SK-N-SH treated with all-trans-retinoic acid at 6 μM for 48 hours (cell line): Measurements from ENCODE around the gene SLC6A4.

Experiments used
- ARNTL ChIP-seq: fragments of 450-650 bp; formaldehyde crosslinking; IDR thresholded peaks from 2 replicates; pipeline ENCODE4 v1.5.0; 2020; ENCODE audit warnings: low read depth, mild to moderate bottlenecking, moderate library complexity, borderline replicate concordance
- BACH2 ChIP-seq: fragments of 250-450 bp; sonication (Bioruptor Pico); IDR thresholded peaks from 2 replicates; pipeline ENCODE4 v1.9.0; 2021; ENCODE audit warnings: mild to moderate bottlenecking, borderline replicate concordance
- CREB5 ChIP-seq: fragments of 250-450 bp; sonication (Bioruptor Pico); IDR thresholded peaks from 2 replicates; pipeline ENCODE4 v1.5.1; 2020; ENCODE audit warnings: low read depth, mild to moderate bottlenecking, moderate library complexity
- ESRRG ChIP-seq: fragments of 250-450 bp; sonication (Bioruptor Pico); IDR thresholded peaks from 2 replicates; pipeline ENCODE4 v1.6.1; 2021; ENCODE audit warnings: mild to moderate bottlenecking
- GLIS3 ChIP-seq: fragments of 250-450 bp; sonication (Bioruptor Pico); IDR thresholded peaks from 2 replicates; pipeline ENCODE4 v1.5.0; 2020; ENCODE audit warnings: mild to moderate bottlenecking, moderate library complexity
- PATZ1 ChIP-seq: fragments of 250-450 bp; sonication (Bioruptor Pico); IDR thresholded peaks from 2 replicates; pipeline ENCODE4 v1.8.0; 2020; ENCODE audit warnings: mild to moderate bottlenecking, moderate library complexity, borderline replicate concordance
- RARB ChIP-seq: fragments of 250-450 bp; sonication (Bioruptor Pico); IDR thresholded peaks from 2 replicates; pipeline ENCODE4 v1.8.0; 2021; ENCODE audit warnings: mild to moderate bottlenecking, moderate library complexity
- TCF4 ChIP-seq: fragments of 250-450 bp; sonication (Bioruptor Pico); IDR thresholded peaks from 2 replicates; pipeline ENCODE4 v1.8.0; 2021; ENCODE audit warnings: mild to moderate bottlenecking, moderate library complexity, borderline replicate concordance
- TOX ChIP-seq: fragments of 250-450 bp; sonication (Bioruptor Pico); IDR thresholded peaks from 2 replicates; pipeline ENCODE4 v1.8.0; 2021; ENCODE audit warnings: mild to moderate bottlenecking, moderate library complexity, borderline replicate concordance
- TSHZ2 ChIP-seq: fragments of 250-450 bp; sonication (Bioruptor Pico); IDR thresholded peaks from 2 replicates; pipeline ENCODE4 v1.5.0; 2020; ENCODE audit warnings: mild to moderate bottlenecking, moderate library complexity
- ZFP3 ChIP-seq: fragments of 250-450 bp; sonication (Bioruptor Pico); IDR thresholded peaks from 2 replicates; pipeline ENCODE4 v1.5.0; 2020; ENCODE audit warnings: mild to moderate bottlenecking, moderate library complexity
- ZFP30 ChIP-seq: fragments of 450-650 bp; formaldehyde crosslinking; IDR thresholded peaks from 2 replicates; pipeline ENCODE4 v1.5.0; 2022; ENCODE audit warnings: mild to moderate bottlenecking, moderate library complexity
- TF ChIP-seq, protein P1 (sequence below): fragments of 250-450 bp; sonication (Bioruptor Pico); IDR thresholded peaks from 2 replicates; pipeline ENCODE4 v1.5.1; 2021; ENCODE audit warnings: mild to moderate bottlenecking, moderate library complexity
- TF ChIP-seq, protein P2 (sequence below): fragments of 250-450 bp; sonication (Bioruptor Pico); IDR thresholded peaks from 2 replicates; pipeline ENCODE4 v1.8.0; 2021; ENCODE audit warnings: low read depth, mild to moderate bottlenecking, moderate library complexity, borderline replicate concordance

- no peak for TF ChIP-seq RARB (CRISPR knock-in tag)
- no peak for TF ChIP-seq TSHZ2
- no peak for TF ChIP-seq ZFP3
- TF ChIP-seq TCF4 (CRISPR knock-in tag) = no peak
- TF ChIP-seq TOX (CRISPR knock-in tag) = no peak
- no peak for TF ChIP-seq GLIS3 (CRISPR knock-in tag)
- TF ChIP-seq CREB5 = no peak
- TF ChIP-seq, protein P1, sequence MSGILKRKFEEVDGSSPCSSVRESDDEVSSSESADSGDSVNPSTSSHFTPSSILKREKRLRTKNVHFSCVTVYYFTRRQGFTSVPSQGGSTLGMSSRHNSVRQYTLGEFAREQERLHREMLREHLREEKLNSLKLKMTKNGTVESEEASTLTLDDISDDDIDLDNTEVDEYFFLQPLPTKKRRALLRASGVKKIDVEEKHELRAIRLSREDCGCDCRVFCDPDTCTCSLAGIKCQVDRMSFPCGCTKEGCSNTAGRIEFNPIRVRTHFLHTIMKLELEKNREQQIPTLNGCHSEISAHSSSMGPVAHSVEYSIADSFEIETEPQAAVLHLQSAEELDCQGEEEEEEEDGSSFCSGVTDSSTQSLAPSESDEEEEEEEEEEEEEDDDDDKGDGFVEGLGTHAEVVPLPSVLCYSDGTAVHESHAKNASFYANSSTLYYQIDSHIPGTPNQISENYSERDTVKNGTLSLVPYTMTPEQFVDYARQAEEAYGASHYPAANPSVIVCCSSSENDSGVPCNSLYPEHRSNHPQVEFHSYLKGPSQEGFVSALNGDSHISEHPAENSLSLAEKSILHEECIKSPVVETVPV (CRISPR knock-in tag) = no peak
- no peak for TF ChIP-seq ESRRG (CRISPR knock-in tag)
- TF ChIP-seq PATZ1 (CRISPR knock-in tag) = no peak
- TF ChIP-seq ZFP30 = no peak
- TF ChIP-seq ARNTL (CRISPR knock-in tag) = no peak
- TF ChIP-seq, protein P2, sequence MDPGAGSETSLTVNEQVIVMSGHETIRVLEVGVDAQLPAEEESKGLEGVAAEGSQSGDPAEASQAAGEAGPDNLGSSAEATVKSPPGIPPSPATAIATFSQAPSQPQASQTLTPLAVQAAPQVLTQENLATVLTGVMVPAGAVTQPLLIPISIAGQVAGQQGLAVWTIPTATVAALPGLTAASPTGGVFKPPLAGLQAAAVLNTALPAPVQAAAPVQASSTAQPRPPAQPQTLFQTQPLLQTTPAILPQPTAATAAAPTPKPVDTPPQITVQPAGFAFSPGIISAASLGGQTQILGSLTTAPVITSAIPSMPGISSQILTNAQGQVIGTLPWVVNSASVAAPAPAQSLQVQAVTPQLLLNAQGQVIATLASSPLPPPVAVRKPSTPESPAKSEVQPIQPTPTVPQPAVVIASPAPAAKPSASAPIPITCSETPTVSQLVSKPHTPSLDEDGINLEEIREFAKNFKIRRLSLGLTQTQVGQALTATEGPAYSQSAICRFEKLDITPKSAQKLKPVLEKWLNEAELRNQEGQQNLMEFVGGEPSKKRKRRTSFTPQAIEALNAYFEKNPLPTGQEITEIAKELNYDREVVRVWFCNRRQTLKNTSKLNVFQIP (CRISPR knock-in tag) = no peak
- no peak for TF ChIP-seq BACH2 (CRISPR knock-in tag)
Measured at GRCh38 chr17:30238003-30238344, 2.5 kb upstream of the SLC6A4 start.
